ENCODE data around the gene LYZ.

DNA sequence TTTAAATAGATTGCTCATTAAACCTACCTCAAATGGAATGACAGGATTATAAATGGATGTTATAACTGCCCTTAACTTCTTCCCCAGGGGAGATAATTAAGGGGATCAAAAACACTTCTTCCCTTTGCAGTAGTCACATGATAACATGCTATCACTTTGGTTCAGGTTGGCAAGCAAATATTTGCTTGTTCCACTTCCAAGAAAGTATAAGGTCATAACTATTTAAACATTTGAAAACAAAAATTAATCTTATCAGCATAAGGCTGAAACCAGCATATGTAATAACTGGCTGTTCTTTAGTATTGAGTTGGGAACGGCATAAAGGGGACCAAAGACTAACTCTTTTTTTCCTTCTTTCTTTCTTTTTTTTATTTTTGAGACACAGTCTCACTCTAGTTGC, 2.4 kb upstream of the LYZ start:
- TF ChIP-seq, protein P1, sequence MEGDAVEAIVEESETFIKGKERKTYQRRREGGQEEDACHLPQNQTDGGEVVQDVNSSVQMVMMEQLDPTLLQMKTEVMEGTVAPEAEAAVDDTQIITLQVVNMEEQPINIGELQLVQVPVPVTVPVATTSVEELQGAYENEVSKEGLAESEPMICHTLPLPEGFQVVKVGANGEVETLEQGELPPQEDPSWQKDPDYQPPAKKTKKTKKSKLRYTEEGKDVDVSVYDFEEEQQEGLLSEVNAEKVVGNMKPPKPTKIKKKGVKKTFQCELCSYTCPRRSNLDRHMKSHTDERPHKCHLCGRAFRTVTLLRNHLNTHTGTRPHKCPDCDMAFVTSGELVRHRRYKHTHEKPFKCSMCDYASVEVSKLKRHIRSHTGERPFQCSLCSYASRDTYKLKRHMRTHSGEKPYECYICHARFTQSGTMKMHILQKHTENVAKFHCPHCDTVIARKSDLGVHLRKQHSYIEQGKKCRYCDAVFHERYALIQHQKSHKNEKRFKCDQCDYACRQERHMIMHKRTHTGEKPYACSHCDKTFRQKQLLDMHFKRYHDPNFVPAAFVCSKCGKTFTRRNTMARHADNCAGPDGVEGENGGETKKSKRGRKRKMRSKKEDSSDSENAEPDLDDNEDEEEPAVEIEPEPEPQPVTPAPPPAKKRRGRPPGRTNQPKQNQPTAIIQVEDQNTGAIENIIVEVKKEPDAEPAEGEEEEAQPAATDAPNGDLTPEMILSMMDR (IDR thresholded peaks at IDR 0.05), result no peak
- peak; percentile 58 for TF ChIP-seq POLR2AphosphoS5 (IDR thresholded peaks at IDR 0.05)
- no peak for TF ChIP-seq POLR2A (IDR thresholded peaks at IDR 0.05)
